H9 (cell line): ENCODE measurements around the gene SLC2A9. TPM values are rescaled to one million over a fixed set of nuclear protein-coding genes. Genes with fewer than 3 reads are reported as not detected.

Experiments used
- DNase-seq: peaks from one replicate; pipeline ENCODE4 v3.0.0-alpha.2; 2017
- H2AFZ ChIP-seq: one replicate; pipeline ENCODE4 v1.6.1; 2013; ENCODE audit warnings: mild to moderate bottlenecking, low read length, control low read depth, moderate library complexity
- H2AK5ac ChIP-seq: 2 replicates; pipeline ENCODE4 v1.6.1; 2013; ENCODE audit warnings: low read length, control low read depth, mixed read lengths; ENCODE audit not compliant: insufficient read length
- H2BK120ac ChIP-seq: one replicate; pipeline ENCODE4 v1.6.1; 2013; ENCODE audit warnings: low read depth, mild to moderate bottlenecking, low read length, control low read depth, inconsistent platforms; ENCODE audit not compliant: poor library complexity, severe bottlenecking
- H2BK12ac ChIP-seq: 2 replicates; pipeline ENCODE4 v1.6.1; 2013; ENCODE audit warnings: low read length, control low read depth, mixed read lengths, low read depth; ENCODE audit not compliant: insufficient read length
- H2BK15ac ChIP-seq: 2 replicates; pipeline ENCODE4 v1.6.1; 2013; ENCODE audit warnings: low read depth, low read length, control low read depth
- H2BK20ac ChIP-seq: one replicate; pipeline ENCODE4 v1.6.1; 2013; ENCODE audit warnings: low read depth, mild to moderate bottlenecking, low read length, control low read depth, inconsistent platforms; ENCODE audit not compliant: poor library complexity, severe bottlenecking
- H2BK5ac ChIP-seq: 2 replicates; pipeline ENCODE4 v1.6.1; 2013; ENCODE audit warnings: low read length, control low read depth, mixed read lengths; ENCODE audit not compliant: insufficient read length
- H3K14ac ChIP-seq: 2 replicates; pipeline ENCODE4 v1.6.1; 2013; ENCODE audit warnings: low read length, control low read depth; ENCODE audit not compliant: insufficient read depth
- H3K18ac ChIP-seq: 2 replicates; pipeline ENCODE4 v1.6.1; 2013; ENCODE audit warnings: low read depth, mild to moderate bottlenecking, mixed read lengths, low read length, control low read depth; ENCODE audit not compliant: insufficient read length
- H3K23ac ChIP-seq: 2 replicates; pipeline ENCODE4 v1.6.1; 2013; ENCODE audit warnings: low read length, control low read depth, mixed read lengths, low read depth; ENCODE audit not compliant: insufficient read length
- H3K23me2 ChIP-seq: 2 replicates; pipeline ENCODE4 v1.6.1; 2013; ENCODE audit warnings: low read depth, mild to moderate bottlenecking, mixed read lengths, low read length, control low read depth; ENCODE audit not compliant: insufficient read length, poor library complexity, severe bottlenecking
- H3K27ac ChIP-seq: 2 replicates; pipeline ENCODE4 v1.5.1; 2013; ENCODE audit warnings: low read length, control low read depth, mixed read lengths, low read depth; ENCODE audit not compliant: insufficient read length
- H3K27me3 ChIP-seq: 2 replicates; pipeline ENCODE4 v1.6.1; 2013; ENCODE audit warnings: low read length, control low read depth, inconsistent platforms; ENCODE audit not compliant: insufficient read depth
- H3K4ac ChIP-seq: 2 replicates; pipeline ENCODE4 v1.6.1; 2013; ENCODE audit warnings: low read depth, mild to moderate bottlenecking, control low read depth, inconsistent platforms, low read length, moderate library complexity
- H3K4me1 ChIP-seq: 2 replicates; pipeline ENCODE4 v1.6.1; 2013; ENCODE audit warnings: low read length, control low read depth, inconsistent platforms; ENCODE audit not compliant: insufficient read depth
- H3K4me2 ChIP-seq: 2 replicates; pipeline ENCODE4 v1.6.1; 2013; ENCODE audit warnings: low read length, control low read depth, mixed read lengths; ENCODE audit not compliant: insufficient read length, insufficient read depth
- H3K56ac ChIP-seq: 2 replicates; pipeline ENCODE4 v1.6.1; 2013; ENCODE audit warnings: low read depth, mild to moderate bottlenecking, mixed read lengths, low read length, control low read depth; ENCODE audit not compliant: insufficient read length
- H3K79me1 ChIP-seq: 2 replicates; pipeline ENCODE4 v1.6.1; 2013; ENCODE audit warnings: low read depth, mild to moderate bottlenecking, moderate library complexity, low read length, control low read depth, inconsistent platforms; ENCODE audit not compliant: insufficient read depth, poor library complexity, severe bottlenecking
- H3K79me2 ChIP-seq: 2 replicates; pipeline ENCODE4 v1.6.1; 2013; ENCODE audit warnings: low read length, control low read depth, inconsistent platforms; ENCODE audit not compliant: insufficient read depth
- H3K9ac ChIP-seq: 2 replicates; pipeline ENCODE4 v1.6.1; 2013; ENCODE audit warnings: low read length, control low read depth, mixed read lengths; ENCODE audit not compliant: insufficient read length; ENCODE audit errors: extremely low read depth
- H3K9me3 ChIP-seq: one replicate; pipeline ENCODE4 v1.6.1; 2013; ENCODE audit warnings: low read depth, low read length, inconsistent platforms; ENCODE audit not compliant: control insufficient read depth
- H3T11ph ChIP-seq: one replicate; pipeline ENCODE4 v1.6.1; 2013; ENCODE audit warnings: mild to moderate bottlenecking, low read length, control low read depth, inconsistent platforms
- H4K20me1 ChIP-seq: one replicate; pipeline ENCODE4 v1.6.1; 2013; ENCODE audit not compliant: control insufficient read depth, insufficient read length, insufficient read depth
- H4K5ac ChIP-seq: 2 replicates; pipeline ENCODE4 v1.6.1; 2013; ENCODE audit warnings: low read depth, mild to moderate bottlenecking, mixed read lengths, low read length, control low read depth; ENCODE audit not compliant: insufficient read length
- H4K8ac ChIP-seq: replicated peaks from 2 replicates; pipeline ENCODE4 v1.6.1; 2013; ENCODE audit warnings: low read length, control low read depth, mixed read lengths, low read depth; ENCODE audit not compliant: insufficient read length
- H4K91ac ChIP-seq: 2 replicates; pipeline ENCODE4 v1.6.1; 2013; ENCODE audit warnings: low read depth, mild to moderate bottlenecking, moderate library complexity, mixed read lengths, low read length, control low read depth; ENCODE audit not compliant: insufficient read length
- H3K27ac Mint-ChIP-seq, 3 experiments: 2 replicates in 2 of 3; 3 replicates in 1 of 3; pipeline ENCODE4 v1.8.0; 2020 to 2021; ENCODE audit warnings: mixed read lengths in 3 of 3, mild to moderate bottlenecking in 1 of 3, moderate library complexity in 1 of 3
- H3K27me3 Mint-ChIP-seq: 2 replicates; pipeline ENCODE4 v1.8.0; 2021; ENCODE audit warnings: low read depth, mild to moderate bottlenecking, moderate library complexity, mixed read lengths
- H3K36me3 Mint-ChIP-seq, 3 experiments: 2 replicates in 2 of 3; 3 replicates in 1 of 3; pipeline ENCODE4 v1.8.0; 2020 to 2021; ENCODE audit warnings: low read depth in 3 of 3, mixed read lengths in 3 of 3; ENCODE audit not compliant: insufficient read depth in 1 of 3
- H3K4me1 Mint-ChIP-seq, 2 experiments: 2 replicates each; pipeline ENCODE4 v1.8.0; 2020; ENCODE audit warnings: mixed read lengths in 2 of 2
- H3K4me3 Mint-ChIP-seq, 2 experiments: 2 replicates in 1 of 2; 3 replicates in 1 of 2; pipeline ENCODE4 v1.8.0; 2020 to 2021; ENCODE audit warnings: mild to moderate bottlenecking in 2 of 2, mixed read lengths in 2 of 2, moderate library complexity in 1 of 2
- H3K9me3 Mint-ChIP-seq, 2 experiments: 2 replicates in 1 of 2; 3 replicates in 1 of 2; pipeline ENCODE4 v1.8.0; 2020; ENCODE audit warnings: mild to moderate bottlenecking in 2 of 2, mixed read lengths in 2 of 2, moderate library complexity in 1 of 2
- CTCF ChIP-seq: fragments of 200-600 bp; sonication (generic); conservative IDR thresholded peaks from 3 replicates; pipeline ENCODE4 v1.8.0; 2021; ENCODE audit warnings: antibody characterized with exemption, mild to moderate bottlenecking
- WGBS: extraction: QIAGEN DNeasy Blood & Tissue Kit; methylation state at CpG from one replicate; pipeline ENCODE4 v1.1.7; 2013; ENCODE audit warnings: missing lambda C conversion rate, low lambda C conversion rate, mixed read lengths; ENCODE audit not compliant: insufficient read length; ENCODE audit errors: extremely low coverage; 5-methylcytosine and 5-hydroxymethylcytosine counted together
- total RNA-seq: library from RNA; stranded (reverse); gene quantifications from 2 replicates; pipeline ENCODE4 v1.2.1, GENCODE V29; 2021

The SLC2A9 gene
- total RNA-seq, 1 experiment from 2014 or later = 0.79 TPM

GRCh38 chr4:10022346-10023049 lies 1.2 kb upstream of the SLC2A9 start:
- Mint-ChIP-seq H3K9me3 (no peaks in the 10 kb centered on the region; a peak in 2 of 5 replicates), H3K4me1 (peaks cover 3 to 7% of the 10 kb centered on the region in 2 experiments), H3K36me3 (no peaks in the 10 kb centered on the region), H3K27me3 (peaks cover 55% of the 10 kb centered on the region), H3K4me3 (no peak overlapping the region), H3K27ac (peak overlapping the region in 1 of 3 experiments; percentile 44; a peak in 1 of 7 replicates)
- Histone ChIP-seq H4K91ac (no peak overlapping the region), H2BK20ac (no peak overlapping the region), H2BK120ac (no peak overlapping the region), H3K4me1 (no peaks in the 10 kb centered on the region), H3K27me3 (no peaks in the 10 kb centered on the region), H2AK5ac (no peak overlapping the region), H3K23ac (no peak overlapping the region), H3K9ac (no peak overlapping the region), H3K27ac (no peak overlapping the region), H3K23me2 (no peaks in the 10 kb centered on the region), H4K20me1 (no peaks in the 10 kb centered on the region), H4K8ac (no peak overlapping the region), H3K79me2 (no peaks in the 10 kb centered on the region), H4K5ac (no peak overlapping the region), H3K79me1 (no peaks in the 10 kb centered on the region), H3K56ac (no peak overlapping the region), H3K4ac (no peak overlapping the region), H2BK5ac (no peak overlapping the region), H3K18ac (no peak overlapping the region), H3T11ph (no peak overlapping the region), H2AFZ (no peak overlapping the region), H3K14ac (no peak overlapping the region), H2BK15ac (no peak overlapping the region), H2BK12ac (no peak overlapping the region), H3K9me3 (no peaks in the 10 kb centered on the region), H3K4me2 (no peak overlapping the region)
- TF ChIP-seq CTCF = no peak
- peak; percentile 17 for DNase-seq
- WGBS = no CpG with 5 or more reads among the region's 14 CpGs
